ENCODE measurements around the gene IFI16. TPM values are rescaled to one million over a fixed set of nuclear protein-coding genes. Genes with fewer than 3 reads are reported as not detected.
"Not testable (repeated sequence)": the region's sequence is repeated elsewhere in the genome, so short reads cannot be mapped to it uniquely, and the experiment has no call there.

The IFI16 gene
- total RNA-seq, 1 donor from 2014 or later = 217 TPM

- intact Hi-C loops (cut with micrococcal nuclease) = loop anchor here (1.0 to 2.0 kb wide), 3 partner anchors 205 to 795 kb away; no protein-coding TSS in a partner anchor
- Mint-ChIP-seq H3K36me3 (ENCODE audit: low read depth) (peaks cover 23% of the 10 kb centered on the region), H3K4me3 (peak overlapping the region; percentile 7), H3K4me1 (peaks cover 32% of the 10 kb centered on the region), H3K9me3 (peaks cover 12% of the 10 kb centered on the region), H3K27ac (no peak overlapping the region), H3K27me3 (no peaks in the 10 kb centered on the region)
- DNase-seq = no peak
Measured at GRCh38 chr1:158998037-158998780, 11.5 kb upstream of the IFI16 start.

- H3K27ac Mint-ChIP-seq = no peak overlapping the region
- H3K4me3 Mint-ChIP-seq = peak overlapping the region; percentile 7
- H3K9me3 Mint-ChIP-seq = peaks cover 9% of the 10 kb centered on the region
- peaks cover 32% of the 10 kb centered on the region for H3K4me1 Mint-ChIP-seq
- no peaks in the 10 kb centered on the region for H3K27me3 Mint-ChIP-seq
- peak; percentile 87 for DNase-seq
- peaks cover 19% of the 10 kb centered on the region for H3K36me3 Mint-ChIP-seq (ENCODE audit: low read depth)
- intact Hi-C loops (cut with micrococcal nuclease) = loop anchor here (1.0 to 2.0 kb wide), 3 partner anchors 206 to 795 kb away; no protein-coding TSS in a partner anchor
Measured at GRCh38 chr1:158998781-158999161, 10.9 kb upstream of the IFI16 start.

DNA sequence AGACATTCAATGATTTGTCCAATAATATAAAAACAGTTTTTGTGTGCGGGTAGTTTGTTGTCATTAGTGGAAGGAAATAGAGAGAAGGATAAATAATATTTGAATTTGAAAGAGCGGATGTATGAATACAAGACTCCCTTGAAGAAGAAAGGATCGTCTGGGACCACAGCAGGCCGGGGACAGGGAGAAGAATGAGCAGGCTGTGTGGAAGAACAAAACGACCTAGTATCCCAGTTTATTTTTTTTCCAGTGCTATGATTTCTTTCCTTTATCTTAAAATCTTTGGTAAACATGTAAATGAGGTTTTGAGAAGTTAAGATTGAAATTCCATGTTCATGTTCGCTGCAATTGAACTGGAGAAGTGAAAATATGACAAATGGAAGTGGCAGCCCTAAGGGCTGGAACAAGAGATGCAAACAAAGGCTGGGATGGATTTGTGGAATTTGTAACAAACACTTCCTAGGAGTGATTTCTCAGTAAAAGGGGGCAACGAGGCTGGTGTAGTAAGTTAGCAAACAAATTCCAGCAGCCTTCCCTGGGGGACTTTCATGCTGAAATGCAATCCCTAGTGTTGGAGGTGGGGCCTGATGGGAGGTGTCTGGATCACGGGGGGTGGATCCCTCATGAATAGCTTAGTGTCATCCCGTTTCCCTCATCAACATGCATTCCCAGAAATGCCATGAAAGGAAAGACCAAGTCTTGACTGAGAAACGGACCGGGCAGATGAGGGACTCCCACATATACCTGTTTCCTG lies 10.2 kb upstream of the IFI16 start:
- peak overlapping the region; percentile 17 for H3K27ac Mint-ChIP-seq
- H3K36me3 Mint-ChIP-seq (ENCODE audit: low read depth) = peaks cover 16% of the 10 kb centered on the region
- peaks cover 6% of the 10 kb centered on the region for H3K9me3 Mint-ChIP-seq

DNA sequence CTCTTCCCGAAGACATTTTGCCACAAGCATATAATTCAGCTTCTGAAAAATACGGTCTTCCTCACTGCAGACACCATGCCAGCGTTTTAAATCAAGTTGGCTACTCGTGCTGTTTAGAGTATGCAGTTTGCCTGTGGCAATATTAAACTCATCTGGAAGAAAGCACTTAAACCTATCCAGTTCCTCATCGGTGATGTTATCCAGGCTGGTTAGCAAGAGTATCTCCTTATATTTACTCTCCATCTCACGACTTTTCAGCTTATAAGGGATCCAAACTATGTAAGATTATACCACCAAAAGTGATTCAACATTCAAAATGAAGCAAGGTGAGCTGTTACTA lies 9.7 kb upstream of the IFI16 start:
- peaks cover under 1% of the 10 kb centered on the region for H3K9me3 Mint-ChIP-seq
- H3K4me3 Mint-ChIP-seq = no peak overlapping the region
- no peak overlapping the region for H3K27ac Mint-ChIP-seq
- DNase-seq = no peak
- H3K36me3 Mint-ChIP-seq (ENCODE audit: low read depth) = peaks cover 13% of the 10 kb centered on the region
- H3K27me3 Mint-ChIP-seq = no peaks in the 10 kb centered on the region
- H3K4me1 Mint-ChIP-seq = peaks cover 32% of the 10 kb centered on the region
- intact Hi-C loops (cut with micrococcal nuclease) = loop anchor here (10.0 kb wide), 1 partner anchor 625 kb away; no protein-coding TSS in a partner anchor

More for the DNA sequence above, 10.2 kb upstream of the IFI16 start:
- no peak for DNase-seq
- Mint-ChIP-seq H3K4me3 (no peak overlapping the region), H3K4me1 (peaks cover 32% of the 10 kb centered on the region), H3K27me3 (no peaks in the 10 kb centered on the region)
- intact Hi-C loops (cut with micrococcal nuclease) = loop anchor here (2.0 to 10.0 kb wide), 2 partner anchors 207 to 625 kb away; no protein-coding TSS in a partner anchor

GRCh38 chr1:159000625-159001024 lies 9.1 kb upstream of the IFI16 start:
- H3K4me3 Mint-ChIP-seq = no peak overlapping the region
- no peaks in the 10 kb centered on the region for H3K27me3 Mint-ChIP-seq
- H3K27ac Mint-ChIP-seq = peak overlapping the region; percentile 9
- intact Hi-C loops (cut with micrococcal nuclease) = loop anchor here (10.0 kb wide), 1 partner anchor 626 kb away; no protein-coding TSS in a partner anchor
- DNase-seq = no peak
- H3K36me3 Mint-ChIP-seq (ENCODE audit: low read depth) = peaks cover 14% of the 10 kb centered on the region
- H3K9me3 Mint-ChIP-seq = peaks cover 3% of the 10 kb centered on the region
- H3K4me1 Mint-ChIP-seq = peaks cover 33% of the 10 kb centered on the region

- no peak for DNase-seq
- Mint-ChIP-seq H3K9me3 (peaks cover 11% of the 10 kb centered on the region), H3K27ac (peak overlapping the region; percentile 35), H3K4me3 (no peak overlapping the region), H3K36me3 (ENCODE audit: low read depth) (peaks cover 28% of the 10 kb centered on the region), H3K27me3 (no peaks in the 10 kb centered on the region), H3K4me1 (peaks cover 36% of the 10 kb centered on the region)
- intact Hi-C loops (cut with micrococcal nuclease) = loop anchor here (5.0 to 10.0 kb wide), 2 partner anchors 288 to 630 kb away; no protein-coding TSS in a partner anchor
Measured at GRCh38 chr1:159005161-159005560, 4.5 kb upstream of the IFI16 start.

DNA sequence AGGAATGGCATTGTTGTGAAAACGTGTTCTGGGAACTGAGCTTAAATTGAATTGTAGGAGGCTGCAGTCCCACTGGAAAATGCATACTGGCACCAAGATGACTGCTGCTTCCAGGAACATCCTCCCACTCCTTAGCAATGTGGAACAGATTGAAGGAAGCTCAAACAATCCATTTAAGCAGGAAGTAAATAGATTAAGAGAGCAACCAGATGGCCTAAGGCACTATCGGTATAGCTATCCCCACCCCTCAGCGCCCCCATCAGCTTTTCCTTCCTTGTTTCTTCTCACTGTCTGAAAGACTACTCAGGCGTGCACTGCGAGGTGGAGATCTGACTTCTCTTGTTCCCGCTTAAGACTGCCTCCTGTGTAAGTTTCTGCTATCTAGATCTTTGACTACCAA lies 4.0 kb upstream of the IFI16 start:
- H3K4me1 Mint-ChIP-seq = peaks cover 33% of the 10 kb centered on the region
- H3K4me3 Mint-ChIP-seq = no peak overlapping the region
- intact Hi-C loops (cut with micrococcal nuclease) = loop anchor here (5.0 to 10.0 kb wide), 2 partner anchors 288 to 631 kb away; no protein-coding TSS in a partner anchor

GRCh38 chr1:159006210-159006807 lies 3.4 kb upstream of the IFI16 start:
- Mint-ChIP-seq H3K9me3 (peaks cover 11% of the 10 kb centered on the region), H3K4me1 (peaks cover 32% of the 10 kb centered on the region), H3K36me3 (ENCODE audit: low read depth) (peaks cover 33% of the 10 kb centered on the region)
- not testable (repeated sequence) for DNase-seq, H3K4me3 Mint-ChIP-seq, H3K27me3 Mint-ChIP-seq, H3K27ac Mint-ChIP-seq
- intact Hi-C loops (cut with micrococcal nuclease) = loop anchor here (5.0 to 10.0 kb wide), 2 partner anchors 289 to 632 kb away; no protein-coding TSS in a partner anchor

More for the DNA sequence above, 4.0 kb upstream of the IFI16 start:
- H3K27ac Mint-ChIP-seq = peak overlapping the region; percentile 35
- H3K9me3 Mint-ChIP-seq = peaks cover 11% of the 10 kb centered on the region
- peaks cover 31% of the 10 kb centered on the region for H3K36me3 Mint-ChIP-seq (ENCODE audit: low read depth)
- DNase-seq = no peak
- H3K27me3 Mint-ChIP-seq = no peaks in the 10 kb centered on the region

- H3K4me3 Mint-ChIP-seq = peak overlapping the region; percentile 35
Measured at GRCh38 chr1:159007726-159008125, 2.0 kb upstream of the IFI16 start.

DNA sequence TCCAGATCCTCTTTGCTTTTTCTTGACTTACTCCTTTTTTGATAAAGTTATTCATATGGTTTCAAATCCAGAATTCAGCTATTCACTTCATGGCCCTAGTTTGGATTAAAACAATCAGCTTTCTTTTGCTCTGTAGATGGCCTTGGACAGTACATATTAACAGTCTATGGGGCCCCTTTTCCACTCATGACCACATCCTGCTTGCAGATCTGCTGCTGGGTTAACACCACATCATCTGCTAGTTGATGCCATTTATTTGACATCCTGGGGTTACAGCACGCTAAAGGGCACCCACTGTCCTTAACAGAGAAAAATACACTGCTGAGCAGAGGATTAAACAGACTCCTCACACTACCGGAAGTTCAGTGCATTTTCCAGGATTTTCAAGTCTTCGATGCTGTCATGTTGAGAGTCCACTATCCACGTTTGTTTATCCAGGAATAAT lies 941 bp upstream of the IFI16 start:
- Mint-ChIP-seq H3K9me3 (peaks cover 11% of the 10 kb centered on the region), H3K36me3 (ENCODE audit: low read depth) (peaks cover 53% of the 10 kb centered on the region), H3K4me3 (peak overlapping the region; percentile 92), H3K27ac (peak overlapping the region; percentile 98), H3K27me3 (no peaks in the 10 kb centered on the region), H3K4me1 (peaks cover 41% of the 10 kb centered on the region)
- intact Hi-C loops (cut with micrococcal nuclease) = loop anchor here (1.0 to 10.0 kb wide), 7 partner anchors 38 to 634 kb away; partner anchors contain the start of gene AIM2
- peak; percentile 90 for DNase-seq

More at GRCh38 chr1:159007726-159008125, 2.0 kb upstream of the IFI16 start:
- peaks cover 11% of the 10 kb centered on the region for H3K9me3 Mint-ChIP-seq
- DNase-seq = no peak
- peaks cover 43% of the 10 kb centered on the region for H3K36me3 Mint-ChIP-seq (ENCODE audit: low read depth)
- intact Hi-C loops (cut with micrococcal nuclease) = loop anchor here (5.0 to 10.0 kb wide), 2 partner anchors 290 to 633 kb away; no protein-coding TSS in a partner anchor
- H3K4me1 Mint-ChIP-seq = peaks cover 36% of the 10 kb centered on the region
- H3K27ac Mint-ChIP-seq = peak overlapping the region; percentile 64
- H3K27me3 Mint-ChIP-seq = no peaks in the 10 kb centered on the region

DNA sequence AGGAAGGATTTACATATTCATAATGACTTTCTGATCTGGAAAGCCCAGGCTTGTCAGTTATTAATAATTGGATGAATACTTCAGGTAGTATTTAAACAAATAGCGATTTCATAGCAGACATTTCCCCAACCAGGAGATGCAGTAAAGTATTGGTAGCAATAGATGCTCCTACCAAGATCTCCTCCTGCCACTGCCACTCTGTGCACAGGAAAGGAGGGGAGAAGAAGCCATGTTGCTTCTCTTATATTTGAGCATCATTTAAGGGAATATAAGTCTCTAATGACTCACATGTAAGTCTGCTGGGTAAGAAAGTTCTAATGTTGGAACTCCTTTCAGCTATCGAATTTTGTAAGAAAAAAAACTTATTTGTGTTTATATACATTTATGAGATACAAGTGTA lies 420 bp upstream of the IFI16 start:
- DNase-seq = peak; percentile 68
- intact Hi-C loops (cut with micrococcal nuclease) = loop anchor here (1.0 to 10.0 kb wide), 7 partner anchors 37 to 634 kb away; partner anchors contain the start of gene AIM2
- Mint-ChIP-seq H3K4me3 (peak overlapping the region; percentile 92), H3K27me3 (no peaks in the 10 kb centered on the region), H3K4me1 (peaks cover 46% of the 10 kb centered on the region), H3K36me3 (ENCODE audit: low read depth) (peaks cover 58% of the 10 kb centered on the region), H3K9me3 (peaks cover 11% of the 10 kb centered on the region), H3K27ac (peak overlapping the region; percentile 98)

GRCh38 chr1:159010391-159010790 lies 684 bp downstream of the IFI16 start:
- Mint-ChIP-seq H3K36me3 (ENCODE audit: low read depth) (peaks cover 67% of the 10 kb centered on the region), H3K27me3 (no peaks in the 10 kb centered on the region), H3K9me3 (peaks cover 9% of the 10 kb centered on the region), H3K4me3 (peak overlapping the region; percentile 92), H3K4me1 (peaks cover 54% of the 10 kb centered on the region), H3K27ac (peak overlapping the region; percentile 98)
- DNase-seq = no peak
- intact Hi-C loops (cut with micrococcal nuclease) = loop anchor here (10.0 kb wide), 1 partner anchor 1634 kb away; the partner anchor contains the start of gene SLAMF1

GRCh38 chr1:159011001-159011400 lies 1.3 kb downstream of the IFI16 start:
- intact Hi-C loops (cut with micrococcal nuclease) = loop anchor here (10.0 kb wide), 1 partner anchor 1634 kb away; the partner anchor contains the start of gene SLAMF1
- Mint-ChIP-seq H3K36me3 (ENCODE audit: low read depth) (peaks cover 67% of the 10 kb centered on the region), H3K4me3 (peak overlapping the region; percentile 92), H3K4me1 (peaks cover 52% of the 10 kb centered on the region), H3K27ac (peak overlapping the region; percentile 98)
- H3K9me3 Mint-ChIP-seq, H3K27me3 Mint-ChIP-seq: not testable (repeated sequence)
- peak; percentile 74 for DNase-seq

Measured in activated CD4-positive, alpha-beta T cell treated with anti-CD3 and anti-CD28 coated beads, Interleukin-2, amount 10 ng/mL, durations not matched to agents 24 days and 14 days (primary cell).